Pancreas (tissue), 10 donors: ENCODE results near the gene ERC1. TPM values are rescaled to one million over a fixed set of nuclear protein-coding genes. Genes with fewer than 3 reads are reported as not detected.
A peak's percentile ranks its signal among the peaks of the same experiment; 100 is the strongest.
"Not testable (repeated sequence)": the region's sequence is repeated elsewhere in the genome, so short reads cannot be mapped to it uniquely, and the experiment has no call there.

Source experiments
- ATAC-seq, 4 donors: fragments of 200-7000 bp; cut with Tn5 transposase; one replicate each; pipeline versions ENCODE4 v1.8.0 to v1.9.1; 2020; ENCODE audit warnings: mild to moderate bottlenecking in 4 of 4, moderate library complexity in 4 of 4
- DNase-seq, 6 donors: peaks; one replicate each; pipeline ENCODE4 v3.0.0-alpha.2; 2020
- FAIRE-seq: peaks from 2 replicates; lab custom pipeline; 2012; peaks lifted over from hg19 to GRCh38; lab: Jason Lieb, UNC
- H3K27ac ChIP-seq, 4 donors: fragments of 200-600 bp; sonication (generic); 1 replicate in 3 of 4; 2 replicates in 1 of 4; pipeline versions ENCODE4 v1.5.0 to v1.8.0; 2020
- H3K27me3 ChIP-seq, 4 donors: fragments of 200-600 bp; one replicate each; pipeline ENCODE4 v1.8.0; 2021
- H3K36me3 ChIP-seq, 3 donors: fragments of 200-600 bp; sonication (generic) in 1 of 3; one replicate each; pipeline versions ENCODE4 v1.5.0 to v1.8.0; 2020 to 2021
- H3K4me1 ChIP-seq, 3 donors: fragments of 200-600 bp; one replicate each; pipeline ENCODE4 v1.8.0; 2021
- H3K4me3 ChIP-seq, 4 donors: fragments of 200-600 bp; sonication (generic) in 2 of 4; one replicate each; pipeline versions ENCODE4 v1.5.0 to v1.8.0; 2020 to 2021
- H3K9me3 ChIP-seq, 4 donors: fragments of 200-600 bp; one replicate each; pipeline ENCODE4 v1.8.0; 2021
- WGBS, 2 donors: extraction: QIAGEN DNeasy Blood & Tissue Kit; methylation state at CpG; one replicate each; pipeline ENCODE4 v1.1.7; 2013; 5-methylcytosine and 5-hydroxymethylcytosine counted together
- intact Hi-C, 3 donors: fragments of 100-400 bp; cut with DNase I; formaldehyde crosslinking; loops; one replicate each; pipeline versions ENCODE4 v1.11.1 to v1.14.2; 2022
- polyA plus RNA-seq, 2 donors: library from polyadenylated mRNA; stranded (reverse); fragments of 200-250 nt; gene quantifications; one replicate each; pipeline ENCODE4 v1.2.3, GENCODE V29; 2013
- total RNA-seq, 6 donors: library from RNA; stranded (reverse); fragmentation: NEBNext Ultra II Directional in 4 of 6; extraction: Animal tissue kit (Norgen Biotek cat#: 25700) in 4 of 6; gene quantifications; one replicate each; pipeline versions ENCODE4 v1.2.1 to v1.2.4, GENCODE V29; 2021 to 2023
- TF ChIP-seq, protein P1 (sequence below), 4 donors: fragments of 200-600 bp; sonication (generic) in 3 of 4; IDR thresholded peaks; one replicate each; pipeline versions ENCODE4 v1.5.0 to v1.8.0; 2021; ENCODE audit warnings: antibody characterized with exemption in 4 of 4
- donor health status: healthy with polysubstance abuse.
- donor health status: DM: no; HTN: no; CAD: no; lungs with moderate emphysema.
- donor health status: DM: no; HTN: no; CAD: no.
- donor health status: control.
- donor health status: control.
- donor health status: Bipolar disorder and iron deficiency.
- donor health status: DM: yes; HTN: yes; CAD: no.
- donor health status: DM: no; HTN: no; CAD: no.
- donor health status: DM: no; HTN: no; CAD: no.
- donor health status: DM: yes; HTN: yes; CAD: no.

ERC1 gene
- total and polyA plus RNA-seq, 8 donors, result 4.1 to 41.4 (median 20.5) TPM

GRCh38 chr12:1050059-1050707, 59.2 kb downstream of the ERC1 start:
- Histone ChIP-seq H3K27me3 (no peaks in the 10 kb centered on the region), H3K27ac (no peak overlapping the region), H3K36me3 (no peaks in the 10 kb centered on the region), H3K9me3 (no peaks in the 10 kb centered on the region), H3K4me3 (no peak overlapping the region), H3K4me1 (peaks cover 6 to 20% (median 17%) of the 10 kb centered on the region in 3 donors)
- TF ChIP-seq, protein P1, sequence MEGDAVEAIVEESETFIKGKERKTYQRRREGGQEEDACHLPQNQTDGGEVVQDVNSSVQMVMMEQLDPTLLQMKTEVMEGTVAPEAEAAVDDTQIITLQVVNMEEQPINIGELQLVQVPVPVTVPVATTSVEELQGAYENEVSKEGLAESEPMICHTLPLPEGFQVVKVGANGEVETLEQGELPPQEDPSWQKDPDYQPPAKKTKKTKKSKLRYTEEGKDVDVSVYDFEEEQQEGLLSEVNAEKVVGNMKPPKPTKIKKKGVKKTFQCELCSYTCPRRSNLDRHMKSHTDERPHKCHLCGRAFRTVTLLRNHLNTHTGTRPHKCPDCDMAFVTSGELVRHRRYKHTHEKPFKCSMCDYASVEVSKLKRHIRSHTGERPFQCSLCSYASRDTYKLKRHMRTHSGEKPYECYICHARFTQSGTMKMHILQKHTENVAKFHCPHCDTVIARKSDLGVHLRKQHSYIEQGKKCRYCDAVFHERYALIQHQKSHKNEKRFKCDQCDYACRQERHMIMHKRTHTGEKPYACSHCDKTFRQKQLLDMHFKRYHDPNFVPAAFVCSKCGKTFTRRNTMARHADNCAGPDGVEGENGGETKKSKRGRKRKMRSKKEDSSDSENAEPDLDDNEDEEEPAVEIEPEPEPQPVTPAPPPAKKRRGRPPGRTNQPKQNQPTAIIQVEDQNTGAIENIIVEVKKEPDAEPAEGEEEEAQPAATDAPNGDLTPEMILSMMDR (IDR thresholded peaks at IDR 0.05), result no peak
- ATAC-seq, result no peak
- WGBS, 2 donors, result 74 to 78% methylated on average over 4 of the region's 4 CpGs
- intact Hi-C loops, result no loop called here
- no peak for FAIRE-seq
- DNase-seq, result no peak

- H3K36me3 ChIP-seq, H3K27me3 ChIP-seq, H3K27ac ChIP-seq, H3K4me3 ChIP-seq, FAIRE-seq, intact Hi-C loops, DNase-seq, ATAC-seq, H3K9me3 ChIP-seq: not testable (repeated sequence)
- H3K4me1 ChIP-seq, result peaks cover 6 to 23% (median 17%) of the 10 kb centered on the region in 3 donors
- WGBS, 2 donors, result 91 to 93% methylated on average over 8 of the region's 8 CpGs
These were observed 60.6 kb downstream of the ERC1 start for GRCh38 chr12:1051672-1052071.

GRCh38 chr12:1053690-1054089, 62.7 kb downstream of the ERC1 start:
- DNase-seq, result no peak
- Histone ChIP-seq H3K4me3 (no peak overlapping the region), H3K27me3 (no peaks in the 10 kb centered on the region), H3K4me1 (peaks cover 0 to 23% (median 17%) of the 10 kb centered on the region in 3 donors), H3K36me3 (no peaks in the 10 kb centered on the region), H3K27ac (no peak overlapping the region), H3K9me3 (no peaks in the 10 kb centered on the region)
- peak in 1 of 4 donors; percentile 36 for ATAC-seq
- TF ChIP-seq, protein P1 (IDR thresholded peaks at IDR 0.05), result no peak
- FAIRE-seq, result no peak
- intact Hi-C loops, result no loop called here

- intact Hi-C loops, result no loop called here
- FAIRE-seq (no peak), DNase-seq (no peak), ATAC-seq (peak in 3 of 4 donors; percentile 70 to 77 (median 76))
- WGBS, 2 donors, result 13% methylated on average over 6 of the region's 6 CpGs
- TF ChIP-seq, protein P1 (IDR thresholded peaks at IDR 0.05), result no peak
- Histone ChIP-seq H3K36me3 (no peaks in the 10 kb centered on the region), H3K4me3 (no peak overlapping the region), H3K4me1 (peaks cover 0 to 23% (median 17%) of the 10 kb centered on the region in 3 donors), H3K27me3 (no peaks in the 10 kb centered on the region), H3K27ac (peak overlapping the region in 1 of 4 donors; percentile 22), H3K9me3 (no peaks in the 10 kb centered on the region)
These were observed 63.3 kb downstream of the ERC1 start for GRCh38 chr12:1054117-1054870.

GRCh38 chr12:1056390-1056789, 65.4 kb downstream of the ERC1 start:
- FAIRE-seq (no peak), ATAC-seq (no peak)

More at GRCh38 chr12:1056390-1056789, 65.4 kb downstream of the ERC1 start:
- DNase-seq, result no peak
- H3K27me3 ChIP-seq, result no peaks in the 10 kb centered on the region
- no peak overlapping the region for H3K4me3 ChIP-seq
- no peaks in the 10 kb centered on the region for H3K9me3 ChIP-seq
- TF ChIP-seq, protein P1 (IDR thresholded peaks at IDR 0.05), result no peak
- WGBS, 2 donors, result 89 to 93% methylated on average over 4 of the region's 4 CpGs
- intact Hi-C loops, result no loop called here
- peaks cover 0 to 23% (median 17%) of the 10 kb centered on the region in 3 donors for H3K4me1 ChIP-seq
- H3K36me3 ChIP-seq, result no peaks in the 10 kb centered on the region
- H3K27ac ChIP-seq, result no peak overlapping the region
